Measurements from ENCODE around the gene RASSF6.
A peak's percentile ranks its signal among the peaks of the same experiment; 100 is the strongest.

The RASSF6 gene

DNA sequence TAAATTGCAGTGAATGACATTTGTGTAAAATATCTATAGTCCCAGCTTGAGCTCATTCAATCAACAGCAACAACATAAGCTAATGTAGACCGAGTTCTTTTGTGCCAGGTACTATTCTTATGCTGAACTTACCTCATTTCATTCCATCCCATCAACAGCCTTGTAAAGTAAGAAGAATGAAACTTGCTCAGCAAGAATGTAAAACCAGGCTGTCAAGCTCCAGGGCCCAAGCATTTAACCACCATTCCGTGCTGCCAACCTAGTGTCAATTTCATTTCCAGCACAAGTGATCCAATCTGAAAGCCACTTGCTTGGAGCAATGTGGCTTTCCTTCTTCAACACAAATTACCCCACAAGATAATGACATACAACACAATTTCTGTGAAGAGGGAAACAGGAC is 36.6 kb downstream of the RASSF6 start:
- no peak for TF ChIP-seq EZH2phosphoT487 (conservative IDR thresholded peaks at IDR 0.05; ENCODE audit: low read length)
- TF ChIP-seq, protein P1, sequence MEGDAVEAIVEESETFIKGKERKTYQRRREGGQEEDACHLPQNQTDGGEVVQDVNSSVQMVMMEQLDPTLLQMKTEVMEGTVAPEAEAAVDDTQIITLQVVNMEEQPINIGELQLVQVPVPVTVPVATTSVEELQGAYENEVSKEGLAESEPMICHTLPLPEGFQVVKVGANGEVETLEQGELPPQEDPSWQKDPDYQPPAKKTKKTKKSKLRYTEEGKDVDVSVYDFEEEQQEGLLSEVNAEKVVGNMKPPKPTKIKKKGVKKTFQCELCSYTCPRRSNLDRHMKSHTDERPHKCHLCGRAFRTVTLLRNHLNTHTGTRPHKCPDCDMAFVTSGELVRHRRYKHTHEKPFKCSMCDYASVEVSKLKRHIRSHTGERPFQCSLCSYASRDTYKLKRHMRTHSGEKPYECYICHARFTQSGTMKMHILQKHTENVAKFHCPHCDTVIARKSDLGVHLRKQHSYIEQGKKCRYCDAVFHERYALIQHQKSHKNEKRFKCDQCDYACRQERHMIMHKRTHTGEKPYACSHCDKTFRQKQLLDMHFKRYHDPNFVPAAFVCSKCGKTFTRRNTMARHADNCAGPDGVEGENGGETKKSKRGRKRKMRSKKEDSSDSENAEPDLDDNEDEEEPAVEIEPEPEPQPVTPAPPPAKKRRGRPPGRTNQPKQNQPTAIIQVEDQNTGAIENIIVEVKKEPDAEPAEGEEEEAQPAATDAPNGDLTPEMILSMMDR (IDR thresholded peaks at IDR 0.05; ENCODE audit: insufficient read depth, low read length, poor library complexity, severe bottlenecking) = no peak
- H3F3A ChIP-seq (ENCODE audit: insufficient read depth) = 0 out of 2 replicates have a peak, but pooled peaks cover 1% of the 10 kb centered on the region
- H3K9me2 ChIP-seq (replicated peaks; ENCODE audit: insufficient read depth, low read length) = no peaks in the 10 kb centered on the region
- no peak overlapping the region for H2AFZ ChIP-seq (ENCODE audit: low read depth, low read length, severe bottlenecking)
- no peaks in the 10 kb centered on the region for H4K20me1 ChIP-seq (ENCODE audit: low read depth, low read length)
- no peak overlapping the region for H3K4me3 ChIP-seq (ENCODE audit: insufficient read depth, low read length, poor library complexity, severe bottlenecking)
- no peak overlapping the region for H3K4me2 ChIP-seq (ENCODE audit: low read depth, low read length, poor library complexity, severe bottlenecking)
- peak overlapping the region; percentile 9; the same call in 1 of the 2 replicates for H3K27ac ChIP-seq (ENCODE audit: low read depth, low read length)
- H3K27me3 ChIP-seq (ENCODE audit: low read length) = no peaks in the 10 kb centered on the region
- no peaks in the 10 kb centered on the region for H3K36me3 ChIP-seq (ENCODE audit: low read length)
- H3K9ac ChIP-seq (ENCODE audit: low read length) = no peak overlapping the region
- H3K79me2 ChIP-seq (ENCODE audit: insufficient read depth, low read length) = no peaks in the 10 kb centered on the region
- H3K9me3 ChIP-seq (ENCODE audit: insufficient read depth, low read length) = no peaks in the 10 kb centered on the region

DNA sequence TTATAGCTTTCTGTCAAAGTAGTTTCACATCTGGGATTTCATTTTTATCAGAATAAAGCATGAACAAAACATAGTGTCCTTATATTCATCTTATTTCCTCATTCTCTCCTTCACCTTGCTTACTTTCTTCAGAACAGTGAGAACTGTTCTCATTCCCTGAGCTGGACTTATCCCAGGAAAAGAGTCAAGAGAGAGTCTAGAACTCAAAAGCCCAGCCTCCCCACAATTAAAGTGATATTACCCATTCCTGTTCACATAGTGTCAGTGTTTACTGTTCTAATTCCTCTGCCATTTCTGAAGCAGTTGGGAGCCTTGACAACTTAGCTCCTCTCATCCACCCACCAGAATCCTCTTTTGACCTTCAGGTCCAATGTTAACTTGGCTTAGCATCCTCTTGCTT is 42.9 kb downstream of the RASSF6 start:
- H3F3A ChIP-seq (ENCODE audit: insufficient read depth) = peaks cover 9% of the 10 kb centered on the region; the same call in 1 of the 2 replicates

DNA sequence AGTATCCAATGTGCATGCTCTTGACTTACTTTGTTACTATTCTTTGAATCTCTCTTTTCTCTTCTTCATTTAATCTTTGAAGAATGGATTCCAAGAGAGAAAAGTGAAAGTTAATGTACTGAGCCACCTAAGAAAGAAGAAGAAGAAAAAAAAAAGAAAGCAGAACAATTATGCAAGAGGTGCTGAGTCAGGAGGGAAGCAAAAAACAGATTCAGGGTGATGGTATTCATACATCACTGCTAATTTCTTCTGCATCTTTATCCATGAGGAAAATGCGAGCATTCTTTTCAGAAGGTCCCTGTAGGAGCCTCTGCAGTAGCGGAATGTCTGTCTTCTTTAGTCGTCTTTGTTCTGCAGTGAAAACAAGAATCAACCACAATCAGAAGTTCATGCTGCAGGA is 43.9 kb downstream of the RASSF6 start:
- Histone ChIP-seq H3K79me2 (ENCODE audit: insufficient read depth, low read length) (no peaks in the 10 kb centered on the region), H3K36me3 (ENCODE audit: low read length) (no peaks in the 10 kb centered on the region), H3K9ac (ENCODE audit: low read length) (no peak overlapping the region), H4K20me1 (ENCODE audit: low read depth, low read length) (no peaks in the 10 kb centered on the region), H3K4me2 (ENCODE audit: low read depth, low read length, poor library complexity, severe bottlenecking) (peak overlapping the region; percentile 34), H3K27me3 (ENCODE audit: low read length) (no peaks in the 10 kb centered on the region), H3K4me3 (ENCODE audit: insufficient read depth, low read length, poor library complexity, severe bottlenecking) (no peak overlapping the region), H3F3A (ENCODE audit: insufficient read depth) (peaks cover 9% of the 10 kb centered on the region; the same call in 1 of the 2 replicates), H3K27ac (ENCODE audit: low read depth, low read length) (peak overlapping the region; percentile 66), H3K9me3 (ENCODE audit: insufficient read depth, low read length) (no peaks in the 10 kb centered on the region), H3K9me2 (replicated peaks; ENCODE audit: insufficient read depth, low read length) (no peaks in the 10 kb centered on the region), H2AFZ (ENCODE audit: low read depth, low read length, severe bottlenecking) (no peak overlapping the region)
- no peak for TF ChIP-seq EZH2phosphoT487 (conservative IDR thresholded peaks at IDR 0.05; ENCODE audit: low read length)
- TF ChIP-seq, protein P1 (IDR thresholded peaks at IDR 0.05; ENCODE audit: insufficient read depth, low read length, poor library complexity, severe bottlenecking) = no peak

More for the DNA sequence above, 42.9 kb downstream of the RASSF6 start:
- no peaks in the 10 kb centered on the region for H3K9me3 ChIP-seq (ENCODE audit: insufficient read depth, low read length)
- TF ChIP-seq, protein P1 (IDR thresholded peaks at IDR 0.05; ENCODE audit: insufficient read depth, low read length, poor library complexity, severe bottlenecking) = no peak
- TF ChIP-seq EZH2phosphoT487 (conservative IDR thresholded peaks at IDR 0.05; ENCODE audit: low read length) = no peak
- H2AFZ ChIP-seq (ENCODE audit: low read depth, low read length, severe bottlenecking) = peak overlapping the region; percentile 34
- H3K4me3 ChIP-seq (ENCODE audit: insufficient read depth, low read length, poor library complexity, severe bottlenecking) = no peak overlapping the region
- H3K79me2 ChIP-seq (ENCODE audit: insufficient read depth, low read length) = no peaks in the 10 kb centered on the region
- H3K4me2 ChIP-seq (ENCODE audit: low read depth, low read length, poor library complexity, severe bottlenecking) = no peak overlapping the region
- H3K9me2 ChIP-seq (replicated peaks; ENCODE audit: insufficient read depth, low read length) = no peaks in the 10 kb centered on the region
- H3K27me3 ChIP-seq (ENCODE audit: low read length) = no peaks in the 10 kb centered on the region
- H3K9ac ChIP-seq (ENCODE audit: low read length) = no peak overlapping the region
- peak overlapping the region; percentile 66 for H3K27ac ChIP-seq (ENCODE audit: low read depth, low read length)
- H3K36me3 ChIP-seq (ENCODE audit: low read length) = no peaks in the 10 kb centered on the region
- no peaks in the 10 kb centered on the region for H4K20me1 ChIP-seq (ENCODE audit: low read depth, low read length)
